T-helper 17 cell (primary cell): ENCODE results near the gene RIMS1. TPM values are rescaled to one million over a fixed set of nuclear protein-coding genes. Genes with fewer than 3 reads are reported as not detected.

Source experiments
- ATAC-seq: fragments of 150-1000 bp; cut with Tn5 transposase; 2 replicates; pipeline ENCODE4 v1.10.0; 2021; ENCODE audit warnings: mild to moderate bottlenecking, moderate library complexity
- DNase-seq, 3 donors: peaks; one replicate each; pipeline versions ENCODE4 v3.0.0 to v3.0.0-alpha.2; 2020 to 2021
- H3K9me3 ChIP-seq: one replicate; pipeline ENCODE4 v1.7.0; 2013; ENCODE audit warnings: low read length, mild to moderate bottlenecking; ENCODE audit not compliant: control insufficient read depth, poor library complexity, severe bottlenecking
- H3K27ac Mint-ChIP-seq: one replicate; pipeline ENCODE4 v1.8.0; 2022; ENCODE audit warnings: mild to moderate bottlenecking, moderate library complexity, mixed read lengths
- H3K27me3 Mint-ChIP-seq: one replicate; pipeline ENCODE4 v1.8.0; 2022; ENCODE audit warnings: mixed read lengths
- H3K36me3 Mint-ChIP-seq: one replicate; pipeline ENCODE4 v1.8.0; 2022; ENCODE audit warnings: low read depth, mixed read lengths
- H3K4me1 Mint-ChIP-seq: one replicate; pipeline ENCODE4 v1.8.0; 2022; ENCODE audit warnings: mild to moderate bottlenecking, mixed read lengths
- H3K4me3 Mint-ChIP-seq: one replicate; pipeline ENCODE4 v1.8.0; 2022; ENCODE audit warnings: mild to moderate bottlenecking, moderate library complexity, mixed read lengths
- total RNA-seq, 4 donors: library from RNA in 2 of 4; stranded (reverse) in 2 of 4; gene quantifications; one replicate each; pipeline ENCODE4 v1.2.3 and lab custom pipeline; 2022 to 2026

RIMS1 gene
- total RNA-seq, 2 donors from 2014 or later: not detected

- H3K9me3 ChIP-seq: no peaks in the 10 kb centered on the region
- H3K4me3 Mint-ChIP-seq: no peak overlapping the region
- DNase-seq (no peak), ATAC-seq (no peak)
- no peaks in the 10 kb centered on the region for H3K36me3 Mint-ChIP-seq
- H3K27me3 Mint-ChIP-seq: no peaks in the 10 kb centered on the region
- no peaks in the 10 kb centered on the region for H3K4me1 Mint-ChIP-seq
- no peak overlapping the region for H3K27ac Mint-ChIP-seq
These were observed 136.5 kb downstream of the RIMS1 start for GRCh38 chr6:72022830-72023229.

- Mint-ChIP-seq H3K27me3 (no peaks in the 10 kb centered on the region), H3K4me1 (no peaks in the 10 kb centered on the region), H3K36me3 (no peaks in the 10 kb centered on the region), H3K27ac (no peak overlapping the region), H3K4me3 (no peak overlapping the region)
- ATAC-seq (no peak), DNase-seq (no peak)
- H3K9me3 ChIP-seq: no peaks in the 10 kb centered on the region
These were observed 145.1 kb downstream of the RIMS1 start for GRCh38 chr6:72031471-72031870.

GRCh38 chr6:72032086-72032485, 145.7 kb downstream of the RIMS1 start:
- no peak overlapping the region for H3K4me3 Mint-ChIP-seq
- H3K9me3 ChIP-seq: no peaks in the 10 kb centered on the region
- H3K36me3 Mint-ChIP-seq: no peaks in the 10 kb centered on the region
- H3K4me1 Mint-ChIP-seq: no peaks in the 10 kb centered on the region
- no peak overlapping the region for H3K27ac Mint-ChIP-seq
- ATAC-seq (no peak), DNase-seq (no peak)
- H3K27me3 Mint-ChIP-seq: no peaks in the 10 kb centered on the region

- no peaks in the 10 kb centered on the region for H3K4me1 Mint-ChIP-seq
- H3K9me3 ChIP-seq: no peaks in the 10 kb centered on the region
- ATAC-seq: no peak
- no peak for DNase-seq
- H3K36me3 Mint-ChIP-seq: no peaks in the 10 kb centered on the region
- no peaks in the 10 kb centered on the region for H3K27me3 Mint-ChIP-seq
- no peak overlapping the region for H3K4me3 Mint-ChIP-seq
- H3K27ac Mint-ChIP-seq: no peak overlapping the region
These were observed 149.1 kb downstream of the RIMS1 start for GRCh38 chr6:72035486-72035885.

GRCh38 chr6:72035966-72036365, 149.6 kb downstream of the RIMS1 start:
- Mint-ChIP-seq H3K27ac (no peak overlapping the region), H3K36me3 (no peaks in the 10 kb centered on the region), H3K27me3 (no peaks in the 10 kb centered on the region), H3K4me3 (no peak overlapping the region), H3K4me1 (no peaks in the 10 kb centered on the region)
- DNase-seq: no peak
- ATAC-seq: no peak
- H3K9me3 ChIP-seq: no peaks in the 10 kb centered on the region

- H3K27ac Mint-ChIP-seq: no peak overlapping the region
- DNase-seq: no peak
- H3K9me3 ChIP-seq: no peaks in the 10 kb centered on the region
- no peaks in the 10 kb centered on the region for H3K27me3 Mint-ChIP-seq
- no peaks in the 10 kb centered on the region for H3K4me1 Mint-ChIP-seq
- no peak for ATAC-seq
- no peak overlapping the region for H3K4me3 Mint-ChIP-seq
- no peaks in the 10 kb centered on the region for H3K36me3 Mint-ChIP-seq
These were observed 150.7 kb downstream of the RIMS1 start for GRCh38 chr6:72037006-72037405.

- Mint-ChIP-seq H3K27ac (no peak overlapping the region), H3K36me3 (no peaks in the 10 kb centered on the region), H3K4me1 (no peaks in the 10 kb centered on the region), H3K27me3 (no peaks in the 10 kb centered on the region), H3K4me3 (no peak overlapping the region)
- DNase-seq (no peak), ATAC-seq (no peak)
- H3K9me3 ChIP-seq: no peaks in the 10 kb centered on the region
These were observed 153.8 kb downstream of the RIMS1 start for GRCh38 chr6:72040111-72040510.

GRCh38 chr6:72042088-72042487, 155.7 kb downstream of the RIMS1 start:
- DNase-seq (no peak), ATAC-seq (no peak)
- H3K4me3 Mint-ChIP-seq: no peak overlapping the region
- H3K4me1 Mint-ChIP-seq: no peaks in the 10 kb centered on the region
- no peak overlapping the region for H3K27ac Mint-ChIP-seq
- no peaks in the 10 kb centered on the region for H3K9me3 ChIP-seq
- H3K27me3 Mint-ChIP-seq: no peaks in the 10 kb centered on the region
- H3K36me3 Mint-ChIP-seq: no peaks in the 10 kb centered on the region

- Mint-ChIP-seq H3K4me1 (no peaks in the 10 kb centered on the region), H3K4me3 (no peak overlapping the region), H3K27me3 (no peaks in the 10 kb centered on the region), H3K36me3 (no peaks in the 10 kb centered on the region), H3K27ac (no peak overlapping the region)
- no peak for ATAC-seq
- DNase-seq: no peak
- H3K9me3 ChIP-seq: no peaks in the 10 kb centered on the region
These were observed 161.7 kb downstream of the RIMS1 start for GRCh38 chr6:72048080-72048479.

- no peak for ATAC-seq
- no peak overlapping the region for H3K4me3 Mint-ChIP-seq
- no peaks in the 10 kb centered on the region for H3K27me3 Mint-ChIP-seq
- no peaks in the 10 kb centered on the region for H3K4me1 Mint-ChIP-seq
- H3K9me3 ChIP-seq: no peaks in the 10 kb centered on the region
- no peak overlapping the region for H3K27ac Mint-ChIP-seq
- no peak for DNase-seq
- no peaks in the 10 kb centered on the region for H3K36me3 Mint-ChIP-seq
These were observed 163.0 kb downstream of the RIMS1 start for GRCh38 chr6:72049376-72049775.

- H3K4me3 Mint-ChIP-seq: no peak overlapping the region
These were observed 174.9 kb downstream of the RIMS1 start for GRCh38 chr6:72061286-72061685.

GRCh38 chr6:72064399-72064975, 178.1 kb downstream of the RIMS1 start:
- Mint-ChIP-seq H3K27ac (no peak overlapping the region), H3K4me1 (no peaks in the 10 kb centered on the region), H3K4me3 (peak overlapping the region; percentile 22), H3K36me3 (no peaks in the 10 kb centered on the region), H3K27me3 (no peaks in the 10 kb centered on the region)
- no peaks in the 10 kb centered on the region for H3K9me3 ChIP-seq
- no peak for ATAC-seq
- no peak for DNase-seq

More at GRCh38 chr6:72061286-72061685, 174.9 kb downstream of the RIMS1 start:
- ATAC-seq: no peak
- no peaks in the 10 kb centered on the region for H3K4me1 Mint-ChIP-seq
- no peaks in the 10 kb centered on the region for H3K36me3 Mint-ChIP-seq
- no peaks in the 10 kb centered on the region for H3K9me3 ChIP-seq
- H3K27me3 Mint-ChIP-seq: no peaks in the 10 kb centered on the region
- DNase-seq: no peak
- H3K27ac Mint-ChIP-seq: no peak overlapping the region

- no peak for DNase-seq
- Mint-ChIP-seq H3K4me1 (no peaks in the 10 kb centered on the region), H3K36me3 (no peaks in the 10 kb centered on the region), H3K27ac (no peak overlapping the region), H3K27me3 (peaks cover 6% of the 10 kb centered on the region), H3K4me3 (no peak overlapping the region)
- no peaks in the 10 kb centered on the region for H3K9me3 ChIP-seq
- no peak for ATAC-seq
These were observed 191.7 kb downstream of the RIMS1 start for GRCh38 chr6:72078096-72078495.

- Mint-ChIP-seq H3K27me3 (peaks cover 6% of the 10 kb centered on the region), H3K4me3 (no peak overlapping the region), H3K4me1 (no peaks in the 10 kb centered on the region), H3K36me3 (no peaks in the 10 kb centered on the region), H3K27ac (no peak overlapping the region)
- DNase-seq: no peak
- ATAC-seq: no peak
- no peaks in the 10 kb centered on the region for H3K9me3 ChIP-seq
These were observed 194.1 kb downstream of the RIMS1 start for GRCh38 chr6:72080260-72080941.
